ENCODE results near the gene RFX2.

Gene RFX2

GRCh38 chr19:6103217-6103644, 7.1 kb downstream of the RFX2 start:
- DNase-seq: no peak

GRCh38 chr19:6101991-6102390, 8.3 kb downstream of the RFX2 start:
- DNase-seq: no peak

- no peak for DNase-seq
These were observed 8.9 kb downstream of the RFX2 start for GRCh38 chr19:6101291-6101825.

- DNase-seq: no peak
These were observed 9.9 kb downstream of the RFX2 start for GRCh38 chr19:6100284-6100915.

- no peak for DNase-seq
These were observed 10.7 kb downstream of the RFX2 start for GRCh38 chr19:6099599-6099998.

- DNase-seq: no peak
These were observed 11.3 kb downstream of the RFX2 start for GRCh38 chr19:6099033-6099432.

GRCh38 chr19:6098574-6098973, 11.7 kb downstream of the RFX2 start:
- no peak for DNase-seq

GRCh38 chr19:6097911-6098310, 12.4 kb downstream of the RFX2 start:
- no peak for DNase-seq

- DNase-seq: no peak
These were observed 14.5 kb downstream of the RFX2 start for GRCh38 chr19:6095760-6096159.

- peak; percentile 38 for DNase-seq
These were observed 17.7 kb downstream of the RFX2 start for GRCh38 chr19:6092329-6093286.

- no peak for DNase-seq
These were observed 18.5 kb downstream of the RFX2 start for GRCh38 chr19:6091771-6092291.

GRCh38 chr19:6090634-6091033, 19.7 kb downstream of the RFX2 start:
- DNase-seq: no peak

GRCh38 chr19:6088602-6089049, 21.7 kb downstream of the RFX2 start:
- DNase-seq: no peak

- peak; percentile 26 for DNase-seq
These were observed 23.2 kb downstream of the RFX2 start for GRCh38 chr19:6087074-6087571.

GRCh38 chr19:6086068-6086788, 24.1 kb downstream of the RFX2 start:
- no peak for DNase-seq

- no peak for DNase-seq
These were observed 25.5 kb downstream of the RFX2 start for GRCh38 chr19:6084821-6085220.

GRCh38 chr19:6079107-6079506, 31.2 kb downstream of the RFX2 start:
- DNase-seq: no peak

- no peak for DNase-seq
These were observed 32.2 kb downstream of the RFX2 start for GRCh38 chr19:6078068-6078467.

GRCh38 chr19:6076675-6077463, 33.4 kb downstream of the RFX2 start:
- DNase-seq: no peak

- DNase-seq: no peak
These were observed 34.0 kb downstream of the RFX2 start for GRCh38 chr19:6076291-6076665.

- no peak for DNase-seq
These were observed 35.4 kb downstream of the RFX2 start for GRCh38 chr19:6074709-6075403.

Data from RPMI8226 (cell line).